Measurements from ENCODE around the gene LIN28B. TPM values are rescaled to one million over a fixed set of nuclear protein-coding genes. Genes with fewer than 3 reads are reported as not detected.

The LIN28B gene
- total and polyA plus RNA-seq, 2 experiments from 2014 or later: 35.3 to 96.4 TPM

DNA sequence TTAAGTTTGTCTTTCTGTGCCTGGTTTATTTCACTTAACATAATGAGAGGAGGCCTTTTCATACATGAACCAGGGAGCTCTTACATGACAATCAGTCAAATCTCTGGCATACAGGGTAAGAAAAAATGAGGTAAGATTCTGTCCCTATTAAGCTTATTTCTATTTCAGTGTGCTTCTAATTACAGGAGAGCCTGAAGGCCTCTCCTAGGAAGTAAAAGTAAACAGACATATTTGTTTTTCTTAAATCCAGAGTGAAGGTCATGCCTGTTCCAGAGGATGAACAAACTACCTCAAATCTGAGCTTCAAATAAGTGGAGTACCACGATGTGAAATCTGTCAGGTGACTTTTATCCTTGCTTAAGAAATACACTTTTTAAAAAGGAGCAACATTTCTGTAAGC is 150.3 kb downstream of the LIN28B start:
- H3K9me2 ChIP-seq (ENCODE audit: insufficient read depth): no peaks in the 10 kb centered on the region
- no peak overlapping the region for H3K27ac ChIP-seq (ENCODE audit: low read depth)
- no peak for DNase-seq (ENCODE audit: low spot score)
- Mint-ChIP-seq H3K4me1 (peaks cover 2% of the 10 kb centered on the region; the same call in 1 of the 3 replicates), H3K27ac (no peak overlapping the region), H3K27me3 (ENCODE audit: insufficient read depth, low read depth, poor library complexity) (no peaks in the 10 kb centered on the region), H3K4me3 (no peak overlapping the region), H3K36me3 (ENCODE audit: low read depth) (no peaks in the 10 kb centered on the region), H3K9me3 (no peaks in the 10 kb centered on the region)
- no peaks in the 10 kb centered on the region for H4K20me1 ChIP-seq (replicated peaks; ENCODE audit: insufficient read depth)
- H3K4me3 ChIP-seq: no peak overlapping the region
- no peaks in the 10 kb centered on the region for H3K79me2 ChIP-seq (replicated peaks; ENCODE audit: insufficient read depth)
- H3K36me3 ChIP-seq (ENCODE audit: insufficient read depth): no peaks in the 10 kb centered on the region
- H3K4me1 ChIP-seq (ENCODE audit: insufficient read depth): no peaks in the 10 kb centered on the region
- H3K27me3 ChIP-seq (ENCODE audit: insufficient read depth): no peaks in the 10 kb centered on the region
- no peak overlapping the region for H2AFZ ChIP-seq
- ATAC-seq: no peak
- TF ChIP-seq, protein P1, sequence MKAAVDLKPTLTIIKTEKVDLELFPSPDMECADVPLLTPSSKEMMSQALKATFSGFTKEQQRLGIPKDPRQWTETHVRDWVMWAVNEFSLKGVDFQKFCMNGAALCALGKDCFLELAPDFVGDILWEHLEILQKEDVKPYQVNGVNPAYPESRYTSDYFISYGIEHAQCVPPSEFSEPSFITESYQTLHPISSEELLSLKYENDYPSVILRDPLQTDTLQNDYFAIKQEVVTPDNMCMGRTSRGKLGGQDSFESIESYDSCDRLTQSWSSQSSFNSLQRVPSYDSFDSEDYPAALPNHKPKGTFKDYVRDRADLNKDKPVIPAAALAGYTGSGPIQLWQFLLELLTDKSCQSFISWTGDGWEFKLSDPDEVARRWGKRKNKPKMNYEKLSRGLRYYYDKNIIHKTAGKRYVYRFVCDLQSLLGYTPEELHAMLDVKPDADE (IDR thresholded peaks at IDR 0.05): no peak
- TF ChIP-seq NANOG (IDR thresholded peaks at IDR 0.05; ENCODE audit: borderline replicate concordance): no peak
- no peak for TF ChIP-seq EZH2 (IDR thresholded peaks at IDR 0.05; ENCODE audit: low read depth, unreplicated experiment)
- TF ChIP-seq ZNF114 (CRISPR knock-in tag; IDR thresholded peaks at IDR 0.05): no peak
- TF ChIP-seq JUNB (IDR thresholded peaks at IDR 0.05; ENCODE audit: unreplicated experiment): no peak
- no peak for TF ChIP-seq STAT1 (IDR thresholded peaks at IDR 0.05; ENCODE audit: unreplicated experiment)
- TF ChIP-seq ZNF462 (CRISPR knock-in tag; IDR thresholded peaks at IDR 0.05): no peak
- TF ChIP-seq REST (IDR thresholded peaks at IDR 0.05; ENCODE audit: unreplicated experiment): no peak
- no peak for TF ChIP-seq ZNF331 (CRISPR knock-in tag; IDR thresholded peaks at IDR 0.05; ENCODE audit: low read depth)
- no peak for TF ChIP-seq CREB1 (CRISPR knock-in tag; IDR thresholded peaks at IDR 0.05; ENCODE audit: low read depth)
- TF ChIP-seq EZH2phosphoT487 (IDR thresholded peaks at IDR 0.05; ENCODE audit: unreplicated experiment): no peak
- TF ChIP-seq CTCF (conservative IDR thresholded peaks at IDR 0.05; ENCODE audit: low read depth in 2 of 2): no peak
- no peak for TF ChIP-seq POLR2AphosphoS5 (IDR thresholded peaks at IDR 0.05; ENCODE audit: low read depth)
- no peak overlapping the region for H3K4me2 ChIP-seq
- no peaks in the 10 kb centered on the region for H3F3A ChIP-seq (replicated peaks; ENCODE audit: low read depth)
